Endodermal cell (in vitro differentiated cells): ENCODE data around the gene CCDC86. TPM values are rescaled to one million over a fixed set of nuclear protein-coding genes. Genes with fewer than 3 reads are reported as not detected.

Source experiments
- DNase-seq: peaks from one replicate; pipeline ENCODE4 v3.0.0-alpha.2; 2017
- H3K27ac ChIP-seq: 2 replicates; pipeline ENCODE4 v1.5.1; 2013; ENCODE audit warnings: mild to moderate bottlenecking, low read depth, low read length, moderate library complexity
- H3K27me3 ChIP-seq: 2 replicates; pipeline ENCODE4 v1.6.1; 2013; ENCODE audit warnings: mild to moderate bottlenecking, low read length, moderate library complexity; ENCODE audit not compliant: insufficient read depth, control insufficient read depth, poor library complexity, severe bottlenecking
- H3K36me3 ChIP-seq: 2 replicates; pipeline ENCODE4 v1.7.0; 2013; ENCODE audit warnings: mild to moderate bottlenecking, low read length, moderate library complexity; ENCODE audit not compliant: control insufficient read depth, insufficient read depth
- H3K4me1 ChIP-seq: one replicate; pipeline ENCODE4 v1.7.0; 2013; ENCODE audit warnings: low read length; ENCODE audit not compliant: control insufficient read depth, insufficient read depth
- H3K4me3 ChIP-seq: 2 replicates; pipeline ENCODE4 v1.5.1; 2013; ENCODE audit warnings: mild to moderate bottlenecking, low read length, moderate library complexity
- H3K9ac ChIP-seq: 2 replicates; pipeline ENCODE4 v1.6.1; 2013; ENCODE audit warnings: mild to moderate bottlenecking, low read length, moderate library complexity; ENCODE audit not compliant: poor library complexity, severe bottlenecking; ENCODE audit errors: extremely low read depth
- H3K9me3 ChIP-seq: 2 replicates; pipeline ENCODE4 v1.6.1; 2013; ENCODE audit warnings: mild to moderate bottlenecking, low read length, moderate library complexity; ENCODE audit not compliant: control insufficient read depth
- H3K27ac Mint-ChIP-seq: 2 replicates; pipeline ENCODE4 v1.8.0; 2020; ENCODE audit warnings: mixed read lengths
- H3K27me3 Mint-ChIP-seq: 2 replicates; pipeline ENCODE4 v1.8.0; 2021; ENCODE audit warnings: mild to moderate bottlenecking, mixed read lengths; ENCODE audit not compliant: insufficient read depth
- H3K36me3 Mint-ChIP-seq: 2 replicates; pipeline ENCODE4 v1.8.0; 2020; ENCODE audit warnings: low read depth, mixed read lengths
- H3K4me1 Mint-ChIP-seq: 2 replicates; pipeline ENCODE4 v1.8.0; 2020; ENCODE audit warnings: mixed read lengths
- H3K4me3 Mint-ChIP-seq: 2 replicates; pipeline ENCODE4 v1.8.0; 2020; ENCODE audit warnings: mild to moderate bottlenecking, moderate library complexity, mixed read lengths
- H3K9me3 Mint-ChIP-seq: 2 replicates; pipeline ENCODE4 v1.8.0; 2020; ENCODE audit warnings: mild to moderate bottlenecking, mixed read lengths
- WGBS, 2 experiments: methylation state at CpG; one replicate each; pipeline versions ENCODE4 v1.1.5 to v1.1.7; 2013; ENCODE audit warnings: missing lambda C conversion rate in 2 of 2, mixed read lengths in 1 of 2; ENCODE audit not compliant: insufficient coverage in 1 of 2, insufficient read length in 1 of 2; 5-methylcytosine and 5-hydroxymethylcytosine counted together
- total RNA-seq, 2 donors: library from RNA; stranded (reverse); fragmentation: NEBNext Ultra II Directional in 1 of 2; extraction: Animal tissue kit (Norgen Biotek cat#: 25700) in 1 of 2; gene quantifications; 2 replicates in 1 of 2; 3 replicates in 1 of 2; pipeline ENCODE4 v1.2.1, GENCODE V29; 2021
- TF ChIP-seq, protein P1 (sequence below): fragments of 200-600 bp; sonication (generic); conservative IDR thresholded peaks from 2 replicates; pipeline ENCODE4 v1.5.0; 2021; ENCODE audit warnings: antibody characterized with exemption, mild to moderate bottlenecking

Gene CCDC86
- total RNA-seq, 2 donors from 2014 or later, result 22.4 to 27.9 TPM

DNA sequence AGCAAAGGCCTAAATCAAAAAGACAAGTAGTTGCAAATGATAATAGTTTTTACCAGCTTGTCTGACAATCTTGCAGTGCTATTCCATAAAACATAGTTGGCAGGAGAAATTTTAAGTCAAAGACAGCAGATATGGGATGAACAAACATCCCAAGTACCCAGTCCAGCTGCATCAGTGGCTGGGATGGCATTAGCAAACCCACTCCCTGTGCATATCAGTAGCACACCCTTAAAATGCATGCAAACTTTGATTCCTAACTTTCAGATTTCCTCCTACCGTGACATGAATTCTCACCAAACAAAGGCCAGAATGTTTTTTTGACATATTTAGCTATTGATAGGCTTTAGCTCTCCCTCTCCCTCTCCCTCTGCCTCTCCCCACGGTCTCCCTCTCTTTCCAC lies 27.8 kb upstream of the CCDC86 start:
- Mint-ChIP-seq H3K9me3 (peaks cover 33% of the 10 kb centered on the region), H3K4me1 (no peaks in the 10 kb centered on the region), H3K4me3 (no peak overlapping the region), H3K27ac (no peak overlapping the region), H3K27me3 (peaks cover 8% of the 10 kb centered on the region), H3K36me3 (no peaks in the 10 kb centered on the region)
- Histone ChIP-seq H3K4me3 (no peak overlapping the region), H3K36me3 (no peaks in the 10 kb centered on the region), H3K27me3 (no peaks in the 10 kb centered on the region), H3K9me3 (peaks cover 14% of the 10 kb centered on the region), H3K9ac (no peak overlapping the region), H3K4me1 (no peaks in the 10 kb centered on the region), H3K27ac (no peak overlapping the region)
- TF ChIP-seq, protein P1, sequence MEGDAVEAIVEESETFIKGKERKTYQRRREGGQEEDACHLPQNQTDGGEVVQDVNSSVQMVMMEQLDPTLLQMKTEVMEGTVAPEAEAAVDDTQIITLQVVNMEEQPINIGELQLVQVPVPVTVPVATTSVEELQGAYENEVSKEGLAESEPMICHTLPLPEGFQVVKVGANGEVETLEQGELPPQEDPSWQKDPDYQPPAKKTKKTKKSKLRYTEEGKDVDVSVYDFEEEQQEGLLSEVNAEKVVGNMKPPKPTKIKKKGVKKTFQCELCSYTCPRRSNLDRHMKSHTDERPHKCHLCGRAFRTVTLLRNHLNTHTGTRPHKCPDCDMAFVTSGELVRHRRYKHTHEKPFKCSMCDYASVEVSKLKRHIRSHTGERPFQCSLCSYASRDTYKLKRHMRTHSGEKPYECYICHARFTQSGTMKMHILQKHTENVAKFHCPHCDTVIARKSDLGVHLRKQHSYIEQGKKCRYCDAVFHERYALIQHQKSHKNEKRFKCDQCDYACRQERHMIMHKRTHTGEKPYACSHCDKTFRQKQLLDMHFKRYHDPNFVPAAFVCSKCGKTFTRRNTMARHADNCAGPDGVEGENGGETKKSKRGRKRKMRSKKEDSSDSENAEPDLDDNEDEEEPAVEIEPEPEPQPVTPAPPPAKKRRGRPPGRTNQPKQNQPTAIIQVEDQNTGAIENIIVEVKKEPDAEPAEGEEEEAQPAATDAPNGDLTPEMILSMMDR, result no peak
- DNase-seq, result no peak
- WGBS, 2 experiments, result 88 to 90% methylated on average over 2 of the region's 2 CpGs

DNA sequence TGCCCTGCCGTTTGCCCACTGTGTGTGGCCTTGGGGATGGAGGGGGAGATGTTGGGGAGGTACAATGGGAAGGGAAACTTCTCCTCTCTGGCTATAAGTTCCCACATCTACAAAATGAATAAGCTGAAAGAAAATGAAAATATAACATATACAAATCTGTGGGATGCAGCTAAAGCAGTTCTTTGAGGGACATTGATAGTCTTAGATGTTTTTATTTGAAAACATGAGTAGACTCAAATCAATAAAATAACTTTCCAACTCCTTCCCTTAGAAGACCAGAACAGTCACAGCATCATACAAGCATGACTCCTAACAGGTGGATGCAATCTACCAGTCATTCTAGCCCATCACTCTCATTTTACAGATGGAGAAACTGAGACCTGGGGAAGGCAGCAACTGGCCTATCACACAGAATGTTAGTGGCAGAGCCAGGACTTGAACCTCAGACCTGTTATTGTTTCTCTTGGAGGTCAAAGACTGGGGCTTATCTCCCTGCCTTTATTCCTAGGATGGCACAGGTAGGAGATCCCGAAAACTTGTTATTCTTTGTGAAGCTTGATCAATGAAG lies 25.2 kb upstream of the CCDC86 start:
- Histone ChIP-seq H3K9me3 (peaks cover 14% of the 10 kb centered on the region), H3K4me3 (no peak overlapping the region), H3K27me3 (no peaks in the 10 kb centered on the region), H3K27ac (no peak overlapping the region), H3K9ac (no peak overlapping the region), H3K36me3 (no peaks in the 10 kb centered on the region), H3K4me1 (no peaks in the 10 kb centered on the region)
- TF ChIP-seq, protein P1, result no peak
- Mint-ChIP-seq H3K27ac (no peak overlapping the region), H3K4me1 (no peaks in the 10 kb centered on the region), H3K4me3 (no peak overlapping the region), H3K27me3 (peaks cover 7% of the 10 kb centered on the region), H3K36me3 (no peaks in the 10 kb centered on the region), H3K9me3 (peaks cover 33% of the 10 kb centered on the region)
- DNase-seq, result no peak
- 93 to 100% methylated on average over 1 to 2 of the region's 2 CpGs for WGBS, 2 experiments

DNA sequence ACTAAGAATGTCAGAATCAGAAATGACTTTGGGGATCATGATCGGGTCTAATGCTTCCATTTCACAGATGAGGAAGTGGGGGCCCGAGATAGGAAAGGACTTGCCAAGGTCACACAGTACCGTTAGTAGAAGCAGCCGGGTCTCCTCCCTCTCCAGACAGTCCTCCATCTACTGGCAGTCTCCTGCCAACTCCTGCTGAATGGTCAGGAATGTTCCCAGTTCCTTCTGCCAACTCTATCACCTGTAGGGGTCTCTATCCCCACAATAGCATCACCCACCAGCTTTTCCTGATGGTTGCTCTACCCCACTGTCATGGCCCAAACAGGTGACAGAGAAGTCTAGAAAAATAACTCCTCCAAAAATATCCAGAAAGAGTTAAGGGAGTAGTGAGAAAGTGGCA lies 23.9 kb upstream of the CCDC86 start:
- peaks cover 5% of the 10 kb centered on the region for H3K27me3 Mint-ChIP-seq
- TF ChIP-seq, protein P1, result peak; percentile 36
- H3K4me3 ChIP-seq, result no peak overlapping the region
- WGBS, 2 experiments, result 79 to 80% methylated on average over 4 of the region's 4 CpGs
- H3K36me3 Mint-ChIP-seq, result no peaks in the 10 kb centered on the region
- H3K36me3 ChIP-seq, result no peaks in the 10 kb centered on the region
- H3K4me1 ChIP-seq, result no peaks in the 10 kb centered on the region
- no peaks in the 10 kb centered on the region for H3K4me1 Mint-ChIP-seq
- no peaks in the 10 kb centered on the region for H3K27me3 ChIP-seq
- no peak overlapping the region for H3K27ac Mint-ChIP-seq
- H3K27ac ChIP-seq, result no peak overlapping the region
- DNase-seq, result no peak
- H3K9ac ChIP-seq, result no peak overlapping the region
- H3K4me3 Mint-ChIP-seq, result no peak overlapping the region
- peaks cover 33% of the 10 kb centered on the region for H3K9me3 Mint-ChIP-seq
- H3K9me3 ChIP-seq, result peaks cover 14% of the 10 kb centered on the region
